HG02938 (cell line): Measurements from ENCODE around the gene BCAM.
"Not testable (repeated sequence)": the region's sequence is repeated elsewhere in the genome, so short reads cannot be mapped to it uniquely, and the experiment has no call there.

ENCODE experiments used
- ATAC-seq: cut with Tn5 transposase; IDR thresholded peaks from one replicate; pipeline ENCODE4 v1.9.1; 2021; ENCODE audit warnings: mild to moderate bottlenecking, moderate library complexity; ENCODE audit not compliant: unreplicated experiment

The BCAM gene

DNA sequence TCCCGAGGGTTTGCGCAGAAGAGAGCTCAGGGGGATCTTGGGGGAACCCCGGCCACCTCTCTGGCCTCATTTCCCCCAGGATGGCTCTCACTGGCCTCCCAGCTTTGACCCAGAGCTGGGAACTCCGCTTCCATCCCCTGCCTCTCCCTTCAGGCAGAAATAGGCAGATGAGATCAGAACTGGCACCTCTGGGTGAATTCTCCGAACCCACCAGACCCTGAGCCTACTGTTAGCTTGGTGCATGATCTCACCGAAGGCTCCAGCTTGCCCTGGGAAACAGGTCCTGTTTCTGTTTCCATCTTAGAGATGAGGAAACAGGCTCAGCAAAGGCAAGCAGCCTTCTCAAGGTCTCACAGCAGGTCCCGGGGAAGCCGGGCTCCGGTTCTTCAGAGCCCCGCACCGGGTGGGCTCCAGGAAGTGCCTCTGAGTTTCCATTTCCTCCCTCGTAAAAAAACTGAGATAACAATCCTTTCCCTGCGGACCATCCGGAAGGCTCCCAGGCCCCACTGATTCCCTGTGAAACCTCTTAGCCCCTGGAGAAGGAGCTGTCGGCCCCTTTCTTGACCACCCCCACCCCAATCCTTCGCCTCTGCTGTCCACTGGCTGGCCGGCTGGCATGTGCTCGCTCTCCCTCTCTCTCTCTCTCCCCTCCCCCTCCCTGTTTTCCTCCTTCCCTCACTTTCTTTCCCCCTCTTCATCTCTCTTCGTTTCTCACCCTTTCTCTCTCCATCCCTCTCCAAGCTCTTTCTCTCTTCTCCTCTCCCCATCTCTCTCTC, 39.3 kb downstream of the BCAM start:
- ATAC-seq, result no peak

DNA sequence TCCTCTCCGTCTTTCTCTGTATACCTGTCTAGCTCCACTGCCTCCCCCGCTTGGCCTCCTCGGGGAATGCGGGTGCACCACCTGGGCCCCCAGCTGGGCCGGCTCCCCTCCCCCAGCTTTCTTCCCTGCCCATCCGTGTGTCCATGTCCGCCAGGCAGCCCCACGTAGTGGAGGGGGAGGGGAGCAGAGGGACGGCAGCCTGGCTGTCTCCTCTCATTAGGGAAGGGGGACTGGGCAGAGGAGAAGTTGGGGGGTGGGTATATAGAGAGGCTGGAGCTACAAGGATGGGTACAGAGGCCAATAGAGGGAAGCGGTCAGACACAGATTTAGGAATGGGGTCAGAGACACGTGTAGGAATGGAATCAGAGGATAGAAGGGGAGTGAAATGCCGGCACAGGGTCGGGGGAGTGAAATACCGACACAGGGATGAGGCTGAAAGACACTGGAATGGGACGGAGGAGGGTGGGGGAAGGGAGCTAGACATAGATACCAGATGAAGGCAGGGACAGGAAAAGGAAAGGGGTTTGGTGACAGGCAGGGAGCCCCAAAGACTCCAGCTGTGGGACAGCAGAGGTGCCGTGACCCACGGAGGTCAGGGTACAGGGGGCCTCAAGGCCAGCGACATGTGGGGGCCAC, 40.0 kb downstream of the BCAM start:
- ATAC-seq, result no peak

DNA sequence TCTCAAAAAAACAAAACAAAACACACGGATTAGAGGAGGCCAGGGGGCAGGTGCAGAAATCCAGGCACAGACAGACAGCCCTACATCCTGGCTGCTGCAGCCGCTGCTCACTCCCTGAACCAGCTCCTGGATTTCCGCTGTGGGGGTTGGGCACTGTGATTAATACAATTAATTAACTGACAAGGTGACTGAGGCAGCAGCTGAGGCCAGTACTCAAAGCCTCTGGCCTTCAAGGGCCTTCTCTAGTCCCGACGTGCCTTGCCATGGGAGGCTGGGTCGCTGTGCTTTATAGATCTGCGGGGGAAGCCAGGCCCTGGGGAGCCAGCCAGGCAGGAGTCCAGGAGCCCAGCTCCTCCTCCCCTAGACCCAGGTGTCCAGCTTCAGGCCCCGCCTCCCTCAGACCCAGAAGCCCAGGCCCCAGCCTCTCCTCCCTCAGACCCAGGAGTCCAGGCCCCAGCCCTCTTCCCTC, 41.8 kb downstream of the BCAM start:
- no peak for ATAC-seq

DNA sequence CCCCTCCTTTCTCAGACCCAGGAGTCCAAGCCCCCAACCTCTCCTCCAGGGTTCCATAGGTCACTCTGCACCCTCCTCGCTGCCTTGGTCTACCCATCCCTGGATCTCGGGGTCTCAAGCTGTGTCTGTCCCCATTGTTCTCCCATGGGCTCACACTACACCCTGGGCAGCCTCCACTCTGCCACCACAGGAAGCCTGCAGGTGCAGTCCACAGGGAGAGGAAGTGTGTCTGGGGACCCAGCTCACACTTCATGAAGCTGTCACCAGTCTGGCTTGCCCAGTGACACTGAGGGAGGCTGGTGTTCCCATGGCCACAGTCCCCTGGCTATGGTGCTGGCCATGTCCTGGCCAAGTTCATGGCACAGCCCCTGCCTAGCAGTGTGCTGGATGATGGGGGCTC, 42.5 kb downstream of the BCAM start:
- no peak for ATAC-seq

DNA sequence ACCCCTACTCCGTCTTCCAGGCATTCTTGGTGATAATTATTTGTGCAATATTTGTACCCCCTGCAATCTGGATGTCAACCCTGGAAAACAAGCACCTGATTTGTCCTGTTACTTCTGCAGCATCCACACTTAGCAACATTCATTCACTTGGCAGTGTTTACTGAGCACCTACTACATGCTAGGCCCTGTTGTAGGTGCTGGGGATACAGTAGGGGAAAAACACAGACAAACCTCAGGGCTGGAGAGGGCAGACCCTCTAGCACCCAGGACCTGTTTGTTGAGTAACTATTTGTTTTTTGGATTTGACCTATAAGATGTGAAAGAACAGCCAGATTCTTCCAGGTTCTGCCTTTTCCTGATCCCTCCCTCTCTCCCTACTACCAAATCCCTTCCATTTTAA, 46.7 kb downstream of the BCAM start:
- ATAC-seq, result no peak

DNA sequence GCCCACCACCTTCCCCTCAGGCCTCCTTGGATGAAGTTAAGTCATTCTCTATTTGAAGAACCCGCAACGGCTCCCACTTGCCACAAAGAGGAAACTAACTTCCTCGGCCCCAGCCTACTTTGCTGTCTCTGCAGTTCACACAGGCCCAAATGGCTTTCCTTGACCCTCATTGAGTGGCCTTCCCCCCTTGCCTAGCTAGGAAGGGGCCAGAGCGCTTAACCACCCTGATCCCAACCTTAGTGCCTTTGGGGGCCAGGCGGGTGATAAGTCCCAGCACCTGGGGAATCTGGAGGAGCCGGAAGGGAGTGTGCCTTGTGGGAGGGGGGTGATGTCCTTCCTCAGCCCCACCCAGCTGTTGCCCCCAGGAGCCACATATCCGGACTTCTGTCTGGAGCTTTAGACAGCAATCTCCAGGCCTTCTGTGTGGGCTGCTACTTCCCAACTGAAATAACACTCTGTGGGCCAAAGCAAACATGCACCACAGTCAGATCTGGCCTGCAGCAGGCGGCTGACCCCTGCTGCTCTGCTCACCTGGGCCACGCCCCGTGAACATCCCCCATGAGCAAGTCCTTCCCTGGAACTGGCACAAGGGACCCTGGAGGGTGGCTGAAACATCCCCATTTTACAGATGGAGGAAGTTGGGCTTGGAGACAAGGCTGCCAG, 47.6 kb downstream of the BCAM start:
- ATAC-seq, result no peak

DNA sequence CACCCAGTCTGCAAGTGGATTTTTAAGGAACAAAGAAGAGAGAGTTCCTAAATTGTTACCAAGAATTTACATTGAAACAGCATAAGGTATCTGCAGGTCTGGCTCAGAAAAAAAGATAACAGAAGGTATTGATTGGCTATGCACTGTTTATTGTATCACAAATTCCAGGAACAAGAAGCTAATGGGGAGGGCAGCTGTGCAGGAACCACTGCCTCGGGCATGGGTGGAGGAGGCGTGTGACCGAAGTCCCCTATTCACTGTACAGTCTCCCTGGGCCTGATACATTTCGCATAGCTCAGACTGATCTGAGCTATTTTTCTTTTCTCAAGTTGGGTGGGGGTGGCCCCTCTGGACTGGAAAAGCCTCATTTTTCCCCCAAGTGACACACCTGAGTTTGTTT, 48.9 kb downstream of the BCAM start:
- no peak for ATAC-seq

DNA sequence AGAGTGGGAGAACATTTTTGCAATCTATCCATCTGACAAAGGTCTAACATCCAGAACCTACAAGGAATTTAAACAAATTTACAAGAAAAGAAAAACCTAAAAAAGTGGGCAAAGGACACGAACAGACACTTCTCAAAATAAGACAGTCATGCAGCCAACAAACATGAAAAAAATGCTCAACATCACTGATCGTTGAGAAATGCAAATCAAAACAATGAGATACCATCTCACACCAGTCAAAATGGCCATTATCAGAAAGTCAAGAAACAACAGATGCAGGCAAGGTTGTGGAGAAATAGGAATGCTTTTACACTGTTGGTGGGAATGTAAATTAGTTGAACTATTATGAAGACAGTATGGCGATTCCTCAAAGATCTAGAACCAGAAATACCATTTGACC, 52.7 kb downstream of the BCAM start:
- ATAC-seq, result not testable (repeated sequence)

DNA sequence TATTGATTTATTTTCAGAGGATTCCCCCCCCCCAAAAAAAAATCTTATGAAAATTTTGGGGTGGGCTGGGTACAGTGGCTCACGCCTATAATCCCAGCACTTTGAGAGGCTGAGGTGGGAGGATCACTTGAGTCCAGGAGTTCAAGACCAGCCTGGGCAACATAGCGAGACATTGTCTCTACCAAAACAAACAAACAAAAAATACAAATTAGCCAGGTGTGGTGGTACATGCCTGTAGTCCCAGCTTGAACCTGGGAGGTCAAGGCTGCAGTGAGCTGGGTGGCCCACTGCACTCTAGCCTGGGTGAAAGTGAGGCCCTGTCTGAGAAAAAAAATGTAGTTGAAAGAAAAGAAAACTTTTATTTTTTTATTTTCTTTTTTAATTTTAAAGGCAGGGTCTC, 55.1 kb downstream of the BCAM start:
- ATAC-seq, result no peak

DNA sequence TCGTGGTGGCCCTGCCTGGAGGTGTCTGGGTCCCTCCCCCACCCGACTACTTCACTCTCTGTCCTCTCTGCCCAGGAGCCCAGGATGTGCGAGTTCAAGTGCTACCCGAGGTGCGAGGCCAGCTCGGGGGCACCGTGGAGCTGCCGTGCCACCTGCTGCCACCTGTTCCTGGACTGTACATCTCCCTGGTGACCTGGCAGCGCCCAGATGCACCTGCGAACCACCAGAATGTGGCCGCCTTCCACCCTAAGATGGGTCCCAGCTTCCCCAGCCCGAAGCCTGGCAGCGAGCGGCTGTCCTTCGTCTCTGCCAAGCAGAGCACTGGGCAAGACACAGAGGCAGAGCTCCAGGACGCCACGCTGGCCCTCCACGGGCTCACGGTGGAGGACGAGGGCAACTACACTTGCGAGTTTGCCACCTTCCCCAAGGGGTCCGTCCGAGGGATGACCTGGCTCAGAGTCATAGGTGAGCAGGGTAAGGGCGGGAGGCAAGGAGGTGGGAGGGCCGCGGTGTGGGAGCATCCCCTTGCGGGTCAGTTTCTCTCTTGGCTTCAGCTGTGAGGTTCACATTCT, 56.4 kb downstream of the BCAM start:
- no peak for ATAC-seq

DNA sequence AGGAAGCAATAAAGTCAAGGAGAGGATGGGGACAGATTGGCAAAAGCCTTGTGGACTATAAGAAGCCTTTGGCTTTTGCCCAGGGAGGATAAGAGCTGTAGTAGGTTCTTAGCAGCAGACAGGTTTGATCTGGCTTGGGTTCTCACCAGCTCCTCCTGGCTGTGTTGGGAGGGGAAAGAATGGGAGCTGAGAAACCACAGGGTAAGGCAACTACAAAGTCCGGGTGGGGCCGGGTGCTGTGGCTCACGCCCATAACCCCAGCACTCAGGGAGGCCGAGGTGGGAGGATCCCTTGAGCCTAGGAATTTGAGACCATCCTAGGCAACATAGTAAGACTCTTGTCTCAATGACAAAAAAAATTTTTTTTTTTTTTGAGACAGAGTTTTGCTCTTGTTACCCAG, 57.8 kb downstream of the BCAM start:
- ATAC-seq, result no peak

DNA sequence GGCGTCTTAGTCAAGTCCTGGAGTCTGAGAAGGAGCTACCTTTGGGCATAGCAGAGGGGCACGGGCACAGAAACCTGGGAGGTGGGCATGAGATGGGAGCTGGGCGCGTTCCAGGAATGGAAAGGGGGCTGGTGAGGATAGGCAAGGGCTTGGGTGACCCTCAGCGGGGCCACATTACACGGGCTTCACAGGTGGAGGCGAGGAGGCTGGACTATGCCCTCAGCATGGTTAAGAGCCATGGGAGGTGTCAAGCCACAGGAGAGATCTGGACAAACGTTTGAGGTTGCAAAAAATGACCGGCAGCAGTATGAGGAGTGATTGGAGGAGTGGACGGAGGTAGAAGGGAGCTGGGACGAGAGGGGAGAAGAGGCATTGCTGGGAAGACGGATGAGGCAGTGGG, 58.7 kb downstream of the BCAM start:
- no peak for ATAC-seq

DNA sequence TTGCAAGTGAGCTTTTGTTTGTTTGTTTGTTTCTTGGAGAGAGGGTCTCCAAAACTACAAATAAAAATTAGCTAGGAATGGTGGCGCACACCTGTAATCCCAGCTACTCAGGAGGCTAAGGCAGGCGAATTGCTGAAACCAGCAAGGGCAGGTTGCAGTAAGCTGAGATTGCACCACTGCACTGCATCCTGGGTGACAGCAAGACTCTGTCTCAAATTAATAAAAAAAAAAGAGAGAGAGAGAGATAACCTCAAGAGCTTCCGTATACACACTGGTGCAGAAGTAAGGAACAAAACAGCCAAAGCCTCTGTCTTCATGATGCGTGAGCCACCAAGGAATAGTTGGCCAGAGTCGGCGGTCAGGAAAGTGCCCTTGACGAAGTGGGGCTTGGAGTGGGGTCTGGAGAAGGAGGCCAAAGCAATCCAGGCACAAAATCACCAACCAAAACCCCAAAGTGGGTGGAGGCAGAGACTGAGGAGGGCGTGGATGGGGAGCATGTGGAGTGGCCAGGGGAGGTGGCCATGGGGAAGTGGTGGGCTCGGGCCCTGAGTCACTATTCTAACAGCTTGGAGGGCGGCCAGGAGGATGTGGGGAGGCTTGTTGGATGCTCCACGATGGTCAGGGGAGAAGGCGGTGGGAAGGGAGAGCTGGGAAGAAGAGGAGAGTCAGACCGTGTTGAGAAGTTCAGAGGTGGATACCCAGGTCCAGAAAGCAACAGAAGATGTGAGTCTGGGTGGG, 61.0 kb downstream of the BCAM start:
- no peak for ATAC-seq
